ENCODE results near the gene ARID4B.

The ARID4B gene

GRCh38 chr1:235127203-235127602 is 200.8 kb downstream of the ARID4B start:
- DNase-seq (ENCODE audit: low spot score): no peak

GRCh38 chr1:235124665-235125064 is 203.3 kb downstream of the ARID4B start:
- no peak for DNase-seq (ENCODE audit: low spot score)

- no peak for DNase-seq (ENCODE audit: low spot score)
Measured at GRCh38 chr1:235124111-235124510, 203.9 kb downstream of the ARID4B start.

- no peak for DNase-seq (ENCODE audit: low spot score)
Measured at GRCh38 chr1:235122348-235122747, 205.6 kb downstream of the ARID4B start.

Data from activated CD4-positive, alpha-beta T cell treated with anti-CD3 and anti-CD28 coated beads, Interleukin-2, Interleukin-4, amounts not matched to agents 100 ng/mL and 50 ng/mL, durations not matched to agents 16 hours and 8 hours (primary cell).